GM18520 (cell line): ENCODE measurements around the gene TRMT44.

ENCODE experiments used
- ATAC-seq: cut with Tn5 transposase; IDR thresholded peaks from one replicate; pipeline ENCODE4 v1.9.1; 2021; ENCODE audit not compliant: unreplicated experiment

TRMT44 gene

GRCh38 chr4:8434251-8435073, 6.1 kb upstream of the TRMT44 start:
- no peak for ATAC-seq

GRCh38 chr4:8435656-8436121, 4.9 kb upstream of the TRMT44 start:
- peak; percentile 36 for ATAC-seq

GRCh38 chr4:8437281-8437680, 3.3 kb upstream of the TRMT44 start:
- no peak for ATAC-seq

GRCh38 chr4:8438743-8439142, 1.8 kb upstream of the TRMT44 start:
- no peak for ATAC-seq

GRCh38 chr4:8439168-8439567, 1.4 kb upstream of the TRMT44 start:
- ATAC-seq = no peak

- ATAC-seq = peak; percentile 20
Measured at GRCh38 chr4:8439914-8440491, 574 bp upstream of the TRMT44 start.

- no peak for ATAC-seq
Measured at GRCh38 chr4:8441499-8442091, 1.0 kb downstream of the TRMT44 start.

GRCh38 chr4:8442596-8443358, 2.2 kb downstream of the TRMT44 start:
- no peak for ATAC-seq

GRCh38 chr4:8443801-8444200, 3.2 kb downstream of the TRMT44 start:
- no peak for ATAC-seq

- ATAC-seq = no peak
Measured at GRCh38 chr4:8446122-8446521, 5.5 kb downstream of the TRMT44 start.

- ATAC-seq = no peak
Measured at GRCh38 chr4:8451440-8452182, 11.0 kb downstream of the TRMT44 start.

- no peak for ATAC-seq
Measured at GRCh38 chr4:8453957-8454356, 13.4 kb downstream of the TRMT44 start.

GRCh38 chr4:8457646-8458252, 17.2 kb downstream of the TRMT44 start:
- no peak for ATAC-seq

- no peak for ATAC-seq
Measured at GRCh38 chr4:8459867-8460445, 19.4 kb downstream of the TRMT44 start.

- no peak for ATAC-seq
Measured at GRCh38 chr4:8461086-8461485, 20.5 kb downstream of the TRMT44 start.

- no peak for ATAC-seq
Measured at GRCh38 chr4:8461616-8462015, 21.0 kb downstream of the TRMT44 start.

GRCh38 chr4:8463811-8464210, 23.2 kb downstream of the TRMT44 start:
- no peak for ATAC-seq

GRCh38 chr4:8464381-8464780, 23.8 kb downstream of the TRMT44 start:
- ATAC-seq = no peak

GRCh38 chr4:8465615-8466611, 25.3 kb downstream of the TRMT44 start:
- ATAC-seq = no peak
